GM20000 (cell line): Measurements from ENCODE around the gene HAGH.
A peak's percentile ranks its signal among the peaks of the same experiment; 100 is the strongest.

ENCODE experiments used
- DNase-seq: peaks from one replicate; pipeline ENCODE4 v3.0.0; 2012; ENCODE audit warnings: low spot score
- CTCF ChIP-seq: IDR thresholded peaks from 2 replicates; pipeline ENCODE4 v1.5.1; 2012; ENCODE audit warnings: mild to moderate bottlenecking, control low read depth; ENCODE audit errors: extremely low read depth, missing control alignments

Gene HAGH

DNA sequence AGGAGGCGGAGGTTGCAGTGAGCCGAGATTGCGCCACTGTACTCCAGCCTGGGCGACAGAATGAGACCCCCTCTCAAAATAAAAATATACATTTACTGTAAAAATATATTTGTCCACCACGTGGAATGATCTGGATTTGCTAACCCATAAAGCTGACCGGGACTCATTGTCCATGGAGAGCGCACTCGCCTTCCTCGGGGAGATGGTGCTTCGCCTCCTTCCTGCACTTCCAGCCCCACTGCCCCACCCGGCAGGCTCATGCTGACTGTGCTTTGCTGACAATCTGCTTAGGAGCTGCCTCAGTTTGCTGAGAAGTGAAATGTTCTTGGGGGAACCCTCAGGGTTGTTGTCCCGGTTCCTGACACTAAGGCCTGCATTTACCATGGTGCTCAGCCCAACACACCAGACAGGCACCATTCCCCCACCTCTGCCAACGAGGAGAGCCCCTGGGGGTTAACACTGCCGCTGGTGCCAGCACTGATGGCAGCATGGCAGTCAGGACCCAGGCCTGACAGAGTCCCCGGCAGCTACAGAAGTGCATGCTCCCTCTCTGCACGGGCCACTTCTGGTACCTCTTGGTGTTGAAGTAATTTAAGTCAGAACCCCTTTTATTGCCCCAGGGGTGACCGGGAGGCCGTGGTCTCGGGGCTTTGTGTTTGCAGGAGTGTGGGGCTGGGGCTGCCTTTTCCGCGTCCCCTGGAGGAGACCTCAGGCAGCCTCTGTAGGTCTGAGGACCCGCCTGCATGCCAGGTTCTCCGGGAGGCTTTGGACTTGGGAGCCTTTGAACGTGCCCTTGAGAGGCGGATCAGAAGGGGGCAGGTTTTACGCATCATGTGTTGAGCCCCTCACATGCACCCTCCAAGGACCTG, 41.4 kb downstream of the HAGH start:
- no peak for DNase-seq

DNA sequence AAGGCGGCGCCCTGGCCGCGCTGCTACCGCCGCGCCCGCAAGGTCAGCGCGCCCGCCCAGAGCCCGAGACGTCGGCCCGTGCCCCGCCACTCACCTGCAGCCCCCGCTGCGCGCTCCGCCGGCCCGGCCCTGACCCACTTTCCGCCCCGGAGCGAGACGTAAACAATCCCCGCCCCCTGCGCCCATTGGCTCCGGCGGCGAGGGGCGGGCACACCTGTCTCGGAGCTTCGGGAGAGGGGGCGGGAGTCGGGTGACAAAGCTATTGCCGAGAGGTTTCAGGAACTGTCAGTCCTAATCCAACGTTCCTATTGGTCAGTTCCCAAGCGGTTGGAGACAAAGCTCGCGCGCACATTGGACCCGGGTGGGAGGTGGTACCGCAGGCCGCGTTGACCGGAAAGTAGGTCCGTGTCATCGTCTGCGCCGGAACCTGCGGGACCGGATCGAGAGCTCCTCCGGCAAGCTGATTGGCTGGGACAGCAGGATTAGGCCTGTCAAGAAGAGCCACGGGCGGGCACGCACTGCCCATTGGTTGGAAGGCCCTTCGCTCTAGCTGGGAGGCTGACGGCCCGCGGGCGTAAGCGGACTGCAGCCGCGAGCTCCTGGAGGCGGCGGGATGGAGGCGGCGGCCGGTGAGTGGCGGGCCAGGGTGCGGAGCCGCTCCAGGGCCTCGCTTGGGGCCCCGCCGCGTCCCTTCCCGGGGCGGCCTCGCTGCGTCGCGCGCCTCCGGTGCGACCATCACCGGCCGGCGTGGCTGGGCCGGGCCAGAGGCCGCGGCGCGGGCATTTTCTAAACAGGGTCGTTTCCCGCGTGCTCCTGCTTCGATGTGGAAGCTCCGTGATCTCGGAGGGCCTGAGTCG, 44.0 kb downstream of the HAGH start, which contains the start of the genes NUBP2 and SPSB3:
NUBP2 (plus strand) TSS at position 553 of the 857 bp plus-strand sequence; CDS start at position 614, 61 bp downstream.
SPSB3 (minus strand) TSS at position 164 of the 857 bp plus-strand sequence. CDS start 1,088 bp downstream, outside the sequence.
- TF ChIP-seq CTCF: no peak
- peak; percentile 99 for DNase-seq

More for the DNA sequence above, 41.4 kb downstream of the HAGH start:
- TF ChIP-seq CTCF: no peak

DNA sequence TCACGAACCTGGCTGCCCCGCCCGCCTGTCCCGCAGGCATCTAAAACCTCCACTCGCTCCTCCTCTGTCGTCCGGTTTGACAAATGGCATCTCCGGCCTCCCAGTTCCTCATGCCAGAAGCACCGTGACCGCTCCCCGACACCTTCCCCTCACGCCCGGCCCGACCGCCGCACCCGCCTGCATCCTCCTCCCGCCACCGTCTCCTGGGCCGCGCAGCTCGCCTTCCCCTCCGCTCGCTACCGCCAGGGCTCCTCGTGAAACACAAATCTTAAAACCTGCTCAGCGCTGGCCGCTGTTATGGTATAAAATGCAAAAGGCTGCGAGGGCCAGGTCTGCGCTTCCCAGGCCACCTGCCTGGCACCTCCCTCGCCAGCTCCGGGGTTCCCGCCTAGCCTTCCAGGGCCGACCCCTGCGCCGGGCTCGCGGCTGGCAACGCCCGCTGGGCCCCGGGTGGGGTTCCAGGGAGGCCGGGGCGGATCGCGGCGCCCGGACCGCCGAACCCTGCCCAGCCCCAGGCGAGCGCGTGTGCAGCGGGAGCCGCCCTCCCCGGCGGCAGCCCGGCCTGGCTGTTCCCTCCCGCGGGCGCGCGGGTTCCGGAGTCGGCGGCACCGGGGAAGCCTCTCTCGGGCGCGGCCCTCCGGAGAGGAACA, 44.7 kb downstream of the HAGH start:
- DNase-seq: peak; percentile 67
- no peak for TF ChIP-seq CTCF

GRCh38 chr16:1781254-1781653, 45.4 kb downstream of the HAGH start:
- TF ChIP-seq CTCF: no peak

GRCh38 chr16:1780677-1781072, 46.0 kb downstream of the HAGH start:
- TF ChIP-seq CTCF: no peak
- no peak for DNase-seq

More at GRCh38 chr16:1781254-1781653, 45.4 kb downstream of the HAGH start:
- no peak for DNase-seq

GRCh38 chr16:1779741-1780676, 46.6 kb downstream of the HAGH start:
- DNase-seq: no peak
- TF ChIP-seq CTCF: no peak
